Dendritic cell treated with granulocyte-macrophage colony-stimulating factor and Interleukin-4, amounts not matched to agents 40 ng/mL and 50 ng/mL, for 4 days (primary cell): ENCODE measurements around the gene BRD2.

Experiments
- H3K27ac Mint-ChIP-seq: one replicate; pipeline ENCODE4 v1.8.0; 2022; ENCODE audit warnings: mild to moderate bottlenecking, mixed read lengths
- H3K27me3 Mint-ChIP-seq: one replicate; pipeline ENCODE4 v1.8.0; 2022; ENCODE audit warnings: mild to moderate bottlenecking, mixed read lengths
- H3K36me3 Mint-ChIP-seq: one replicate; pipeline ENCODE4 v1.8.0; 2022; ENCODE audit warnings: low read depth, mixed read lengths
- H3K4me1 Mint-ChIP-seq: one replicate; pipeline ENCODE4 v1.8.0; 2022; ENCODE audit warnings: low read depth, mixed read lengths
- H3K4me3 Mint-ChIP-seq: one replicate; pipeline ENCODE4 v1.8.0; 2022; ENCODE audit warnings: mild to moderate bottlenecking, moderate library complexity, mixed read lengths
- H3K9me3 Mint-ChIP-seq: one replicate; pipeline ENCODE4 v1.8.0; 2022; ENCODE audit warnings: mixed read lengths
- intact Hi-C: fragments of 100-400 bp; cut with micrococcal nuclease; formaldehyde crosslinking; loops from one replicate; pipeline ENCODE4 v1.15.0; 2022

Gene BRD2

GRCh38 chr6:32971581-32972352 lies 3.4 kb downstream of the BRD2 start:
- peak overlapping the region; percentile 100 for H3K27ac Mint-ChIP-seq
- H3K9me3 Mint-ChIP-seq = no peaks in the 10 kb centered on the region
- H3K4me1 Mint-ChIP-seq = peaks cover 40% of the 10 kb centered on the region
- H3K4me3 Mint-ChIP-seq = peak overlapping the region; percentile 97
- peaks cover 94% of the 10 kb centered on the region for H3K36me3 Mint-ChIP-seq
- no peaks in the 10 kb centered on the region for H3K27me3 Mint-ChIP-seq
- intact Hi-C loops = loop anchor here (2.0 to 5.0 kb wide), 3 partner anchors 19 to 129 kb away; partner anchors contain the start of genes HLA-DMA and PSMB8

GRCh38 chr6:32972353-32973143 lies 4.2 kb downstream of the BRD2 start:
- Mint-ChIP-seq H3K4me1 (peaks cover 40% of the 10 kb centered on the region), H3K27me3 (no peaks in the 10 kb centered on the region), H3K4me3 (peak overlapping the region; percentile 97), H3K27ac (peak overlapping the region; percentile 100), H3K36me3 (peaks cover 100% of the 10 kb centered on the region), H3K9me3 (no peaks in the 10 kb centered on the region)
- intact Hi-C loops = loop anchor here (2.0 to 5.0 kb wide), 3 partner anchors 20 to 130 kb away; partner anchors contain the start of genes HLA-DMA and PSMB8

DNA sequence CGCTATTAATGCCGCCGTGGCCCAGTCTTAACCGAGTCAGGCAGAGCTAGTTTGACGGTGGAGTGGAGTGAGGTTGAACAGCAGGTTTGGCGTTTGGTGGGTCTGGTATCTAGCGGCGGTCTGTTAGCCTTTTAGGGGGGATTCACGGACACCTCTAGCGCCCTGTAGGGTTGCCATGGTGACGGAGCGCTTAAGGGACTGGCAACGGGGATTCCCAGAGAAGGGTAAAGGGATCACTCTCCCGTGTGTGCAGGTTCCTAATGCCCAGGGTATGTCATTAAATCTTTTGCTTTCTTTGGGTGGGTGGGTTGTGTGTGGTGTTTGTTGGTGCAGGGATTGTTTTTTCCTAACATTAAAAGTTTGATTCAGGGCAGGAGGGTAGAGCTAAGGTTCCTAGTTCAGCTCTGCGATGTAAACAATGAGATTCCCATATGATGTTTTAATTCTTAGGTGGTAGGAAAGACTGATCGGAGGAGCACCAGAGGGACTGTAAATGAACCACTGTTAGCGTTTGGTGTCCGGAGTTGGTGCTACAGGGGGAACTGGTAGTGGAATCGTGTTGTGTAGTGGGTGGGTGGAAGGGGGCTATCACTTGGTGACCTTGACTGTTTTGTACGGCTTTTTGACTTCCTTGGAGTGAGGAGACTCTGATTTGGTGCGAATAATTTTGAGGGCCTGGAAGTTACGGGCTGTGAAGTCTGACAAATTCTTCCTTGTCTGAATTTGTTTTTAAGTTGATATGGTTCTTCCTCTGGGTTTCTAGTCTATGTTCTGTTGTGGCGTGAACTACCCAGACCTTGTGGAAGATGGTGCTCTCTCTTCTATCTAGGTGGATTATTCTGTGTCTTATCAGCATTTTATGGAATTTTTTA lies 5.0 kb downstream of the BRD2 start:
- H3K27me3 Mint-ChIP-seq = no peaks in the 10 kb centered on the region
- H3K27ac Mint-ChIP-seq = peak overlapping the region; percentile 100
- intact Hi-C loops = loop anchor here (2.0 to 5.0 kb wide), 3 partner anchors 21 to 131 kb away; partner anchors contain the start of genes HLA-DMA and PSMB8
- H3K4me1 Mint-ChIP-seq = peaks cover 45% of the 10 kb centered on the region
- no peaks in the 10 kb centered on the region for H3K9me3 Mint-ChIP-seq
- peak overlapping the region; percentile 97 for H3K4me3 Mint-ChIP-seq
- peaks cover 100% of the 10 kb centered on the region for H3K36me3 Mint-ChIP-seq

- no peaks in the 10 kb centered on the region for H3K9me3 Mint-ChIP-seq
- H3K27me3 Mint-ChIP-seq = no peaks in the 10 kb centered on the region
- intact Hi-C loops = loop anchor here (5.0 kb wide), 2 partner anchors 37 to 132 kb away; partner anchors contain the start of gene PSMB8
- peaks cover 51% of the 10 kb centered on the region for H3K4me1 Mint-ChIP-seq
- H3K4me3 Mint-ChIP-seq = peak overlapping the region; percentile 97
- peaks cover 100% of the 10 kb centered on the region for H3K36me3 Mint-ChIP-seq
- H3K27ac Mint-ChIP-seq = peak overlapping the region; percentile 100
These were observed 5.6 kb downstream of the BRD2 start for GRCh38 chr6:32974016-32974333.

DNA sequence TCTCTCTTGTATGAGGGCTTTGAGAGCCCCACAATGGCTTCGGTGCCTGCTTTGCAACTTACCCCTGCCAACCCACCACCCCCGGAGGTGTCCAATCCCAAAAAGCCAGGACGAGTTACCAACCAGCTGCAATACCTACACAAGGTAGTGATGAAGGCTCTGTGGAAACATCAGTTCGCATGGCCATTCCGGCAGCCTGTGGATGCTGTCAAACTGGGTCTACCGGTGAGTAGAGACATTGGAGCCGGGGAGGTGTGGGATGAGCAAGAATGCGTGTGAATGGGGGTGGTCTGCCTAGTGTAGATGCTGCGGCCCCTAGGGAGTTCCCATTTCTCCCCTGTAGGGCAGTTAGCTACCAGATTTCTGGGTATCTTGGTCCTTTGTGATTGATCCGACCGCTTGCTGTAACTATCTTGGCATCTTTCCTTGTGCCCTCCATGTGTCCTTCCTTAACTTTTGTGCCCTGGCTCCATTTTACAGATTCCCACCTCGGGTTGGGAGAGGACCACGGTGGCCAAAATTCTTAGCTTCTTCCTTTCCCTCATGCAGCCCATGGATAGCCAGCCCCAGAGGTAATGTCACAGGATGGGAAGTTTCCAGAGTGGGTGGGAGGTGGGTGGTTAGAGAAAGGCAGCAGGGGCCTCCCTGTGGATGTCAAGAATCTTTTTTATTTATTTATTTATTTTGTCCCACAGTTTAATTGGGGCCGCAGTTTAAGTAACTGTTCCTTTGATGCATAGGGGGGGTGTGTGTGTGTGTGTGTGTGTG lies 6.3 kb downstream of the BRD2 start:
- peaks cover 53% of the 10 kb centered on the region for H3K4me1 Mint-ChIP-seq
- intact Hi-C loops = loop anchor here (5.0 kb wide), 2 partner anchors 37 to 132 kb away; partner anchors contain the start of gene PSMB8
- H3K27me3 Mint-ChIP-seq = no peaks in the 10 kb centered on the region
- peak overlapping the region; percentile 100 for H3K27ac Mint-ChIP-seq
- no peaks in the 10 kb centered on the region for H3K9me3 Mint-ChIP-seq
- H3K4me3 Mint-ChIP-seq = peak overlapping the region; percentile 97
- peaks cover 100% of the 10 kb centered on the region for H3K36me3 Mint-ChIP-seq

DNA sequence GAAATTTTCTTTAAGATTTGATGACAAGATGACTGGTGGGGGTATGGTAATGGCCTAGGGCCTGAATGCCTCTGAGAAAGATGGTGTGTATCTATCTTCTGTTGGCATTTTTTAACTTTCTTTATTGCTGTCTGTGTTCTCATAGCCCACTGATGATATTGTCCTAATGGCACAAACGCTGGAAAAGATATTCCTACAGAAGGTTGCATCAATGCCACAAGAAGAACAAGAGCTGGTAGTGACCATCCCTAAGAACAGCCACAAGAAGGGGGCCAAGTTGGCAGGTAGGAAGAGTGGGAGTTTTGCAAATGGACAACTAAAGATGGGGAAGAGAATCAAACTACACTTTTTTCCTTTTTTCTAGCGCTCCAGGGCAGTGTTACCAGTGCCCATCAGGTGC lies 7.5 kb downstream of the BRD2 start:
- peaks cover 63% of the 10 kb centered on the region for H3K4me1 Mint-ChIP-seq
- no peaks in the 10 kb centered on the region for H3K27me3 Mint-ChIP-seq
- H3K36me3 Mint-ChIP-seq = peaks cover 100% of the 10 kb centered on the region
- intact Hi-C loops = no loop called here
- no peaks in the 10 kb centered on the region for H3K9me3 Mint-ChIP-seq
- H3K27ac Mint-ChIP-seq = peak overlapping the region; percentile 42
- peak overlapping the region; percentile 97 for H3K4me3 Mint-ChIP-seq

DNA sequence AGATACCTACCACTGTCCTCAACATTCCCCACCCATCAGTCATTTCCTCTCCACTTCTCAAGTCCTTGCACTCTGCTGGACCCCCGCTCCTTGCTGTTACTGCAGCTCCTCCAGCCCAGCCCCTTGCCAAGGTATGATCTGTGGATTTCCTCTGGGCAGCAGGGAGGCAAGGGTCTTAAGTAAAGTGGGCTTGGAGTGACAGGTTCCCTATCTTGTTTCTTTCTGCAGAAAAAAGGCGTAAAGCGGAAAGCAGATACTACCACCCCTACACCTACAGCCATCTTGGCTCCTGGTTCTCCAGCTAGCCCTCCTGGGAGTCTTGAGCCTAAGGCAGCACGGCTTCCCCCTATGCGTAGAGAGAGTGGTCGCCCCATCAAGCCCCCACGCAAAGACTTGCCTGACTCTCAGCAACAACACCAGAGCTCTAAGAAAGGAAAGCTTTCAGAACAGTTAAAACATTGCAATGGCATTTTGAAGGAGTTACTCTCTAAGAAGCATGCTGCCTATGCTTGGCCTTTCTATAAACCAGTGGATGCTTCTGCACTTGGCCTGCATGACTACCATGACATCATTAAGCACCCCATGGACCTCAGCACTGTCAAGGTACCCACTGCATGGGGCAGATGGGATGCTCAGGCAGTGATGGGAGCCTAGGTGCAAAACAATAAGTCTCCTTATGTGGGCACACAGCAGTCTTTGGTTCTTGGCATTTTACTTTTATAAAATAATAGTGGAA lies 8.1 kb downstream of the BRD2 start:
- Mint-ChIP-seq H3K4me3 (peak overlapping the region; percentile 97), H3K36me3 (peaks cover 100% of the 10 kb centered on the region), H3K27me3 (no peaks in the 10 kb centered on the region), H3K27ac (peak overlapping the region; percentile 42), H3K9me3 (no peaks in the 10 kb centered on the region), H3K4me1 (peaks cover 65% of the 10 kb centered on the region)
- intact Hi-C loops = no loop called here

- Mint-ChIP-seq H3K4me3 (peak overlapping the region; percentile 43), H3K27ac (peak overlapping the region; percentile 27), H3K4me1 (peaks cover 74% of the 10 kb centered on the region), H3K9me3 (no peaks in the 10 kb centered on the region), H3K27me3 (no peaks in the 10 kb centered on the region), H3K36me3 (peaks cover 100% of the 10 kb centered on the region)
- intact Hi-C loops = no loop called here
These were observed 9.0 kb downstream of the BRD2 start for GRCh38 chr6:32977272-32977952.

DNA sequence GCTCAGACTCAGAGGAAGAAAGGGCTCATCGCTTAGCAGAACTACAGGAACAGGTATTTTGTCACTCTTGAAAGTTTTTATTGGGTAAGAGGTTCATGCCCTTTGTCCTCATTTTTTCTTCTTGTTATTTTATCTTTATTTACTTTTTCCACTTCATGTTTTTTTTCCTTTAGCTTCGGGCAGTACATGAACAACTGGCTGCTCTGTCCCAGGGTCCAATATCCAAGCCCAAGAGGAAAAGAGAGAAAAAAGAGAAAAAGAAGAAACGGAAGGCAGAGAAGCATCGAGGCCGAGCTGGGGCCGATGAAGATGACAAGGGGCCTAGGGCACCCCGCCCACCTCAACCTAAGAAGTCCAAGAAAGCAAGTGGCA lies 9.5 kb downstream of the BRD2 start:
- Mint-ChIP-seq H3K36me3 (peaks cover 96% of the 10 kb centered on the region), H3K27ac (peak overlapping the region; percentile 27), H3K27me3 (no peaks in the 10 kb centered on the region), H3K4me1 (peaks cover 75% of the 10 kb centered on the region), H3K4me3 (no peak overlapping the region), H3K9me3 (no peaks in the 10 kb centered on the region)
- intact Hi-C loops = no loop called here

DNA sequence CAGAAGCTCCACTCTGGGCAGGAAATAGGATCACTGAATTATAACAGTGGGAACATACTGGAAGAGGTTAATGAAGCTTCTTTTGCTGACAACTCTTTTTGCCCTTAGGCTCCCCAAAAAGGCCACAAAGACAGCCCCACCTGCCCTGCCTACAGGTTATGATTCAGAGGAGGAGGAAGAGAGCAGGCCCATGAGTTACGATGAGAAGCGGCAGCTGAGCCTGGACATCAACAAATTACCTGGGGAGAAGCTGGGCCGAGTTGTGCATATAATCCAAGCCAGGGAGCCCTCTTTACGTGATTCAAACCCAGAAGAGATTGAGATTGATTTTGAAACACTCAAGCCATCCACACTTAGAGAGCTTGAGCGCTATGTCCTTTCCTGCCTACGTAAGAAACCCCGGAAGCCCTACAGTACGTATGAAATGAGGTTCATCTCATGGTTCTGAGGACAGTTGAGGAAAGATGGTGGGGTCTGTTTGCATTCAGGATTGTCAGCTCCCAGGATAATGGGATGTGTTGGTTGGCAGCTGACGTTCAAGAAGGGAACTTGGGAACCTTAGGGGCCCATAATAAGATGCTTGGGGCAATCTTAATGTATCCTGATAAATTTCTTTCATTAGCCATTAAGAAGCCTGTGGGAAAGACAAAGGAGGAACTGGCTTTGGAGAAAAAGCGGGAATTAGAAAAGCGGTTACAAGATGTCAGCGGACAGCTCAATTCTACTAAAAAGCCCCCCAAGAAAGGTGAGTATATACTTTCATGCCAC lies 11.5 kb downstream of the BRD2 start:
- H3K4me3 Mint-ChIP-seq = no peak overlapping the region
- peaks cover 77% of the 10 kb centered on the region for H3K36me3 Mint-ChIP-seq
- no peaks in the 10 kb centered on the region for H3K27me3 Mint-ChIP-seq
- intact Hi-C loops = no loop called here
- H3K4me1 Mint-ChIP-seq = peaks cover 84% of the 10 kb centered on the region
- no peak overlapping the region for H3K27ac Mint-ChIP-seq
- no peaks in the 10 kb centered on the region for H3K9me3 Mint-ChIP-seq

GRCh38 chr6:32980488-32981038 lies 12.2 kb downstream of the BRD2 start:
- peaks cover 70% of the 10 kb centered on the region for H3K36me3 Mint-ChIP-seq
- no peak overlapping the region for H3K4me3 Mint-ChIP-seq
- H3K27me3 Mint-ChIP-seq = no peaks in the 10 kb centered on the region
- H3K4me1 Mint-ChIP-seq = peaks cover 78% of the 10 kb centered on the region
- intact Hi-C loops = no loop called here
- H3K27ac Mint-ChIP-seq = no peak overlapping the region
- no peaks in the 10 kb centered on the region for H3K9me3 Mint-ChIP-seq
